ENCODE data around the gene ALG9.

ALG9 gene

DNA sequence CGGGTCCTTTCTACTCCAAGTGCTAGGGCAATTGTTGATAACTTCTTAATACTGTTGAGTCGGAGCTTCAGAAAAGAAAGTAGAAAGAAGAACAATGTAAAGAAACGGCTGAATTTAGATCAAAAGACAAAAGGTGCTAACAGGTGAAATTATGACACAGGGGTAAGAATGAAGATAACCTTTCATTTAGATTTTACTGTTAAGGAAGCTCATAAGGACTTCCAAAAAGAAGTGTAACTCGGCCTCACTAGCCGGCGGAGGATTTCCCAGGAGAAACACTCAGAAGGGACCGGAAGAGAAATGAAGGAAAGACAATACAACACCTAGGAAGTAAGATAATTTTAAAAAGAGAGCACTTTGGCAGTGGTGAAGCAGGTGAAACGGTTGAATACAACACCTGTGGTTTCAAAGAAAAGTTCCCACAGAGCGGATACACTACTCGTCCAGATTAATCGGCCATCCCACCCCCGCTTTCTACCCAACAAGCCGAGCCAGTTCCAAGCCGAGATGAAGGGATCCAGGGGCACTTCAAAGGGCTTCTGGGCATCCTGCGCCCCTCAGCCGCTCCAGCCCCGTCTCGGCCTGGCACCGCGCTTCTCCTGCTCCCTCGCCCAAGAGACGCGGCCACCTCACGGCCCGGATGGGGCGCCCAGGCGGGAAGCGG lies 105.9 kb downstream of the ALG9 start:
- DNase-seq (ENCODE audit: low read depth) = no peak

DNA sequence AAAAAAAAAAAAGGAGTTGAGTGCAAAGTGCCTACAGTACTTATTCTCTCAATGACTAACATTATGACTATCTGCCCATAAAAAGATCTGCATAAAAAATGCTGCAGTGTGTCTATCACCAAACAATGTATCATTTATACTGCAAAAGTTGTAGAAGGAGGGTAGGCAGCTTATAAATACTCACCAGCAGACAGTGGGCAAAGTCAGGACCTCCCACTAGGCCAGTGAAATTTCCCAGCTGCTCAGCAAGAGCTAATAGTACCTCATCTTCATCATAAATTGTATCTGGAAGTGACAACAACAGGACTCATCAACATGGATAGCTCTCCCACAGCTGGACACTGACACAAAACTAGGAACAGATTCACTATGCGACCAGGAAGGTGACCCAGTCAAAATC lies 106.8 kb downstream of the ALG9 start:
- no peak for DNase-seq (ENCODE audit: low read depth)

DNA sequence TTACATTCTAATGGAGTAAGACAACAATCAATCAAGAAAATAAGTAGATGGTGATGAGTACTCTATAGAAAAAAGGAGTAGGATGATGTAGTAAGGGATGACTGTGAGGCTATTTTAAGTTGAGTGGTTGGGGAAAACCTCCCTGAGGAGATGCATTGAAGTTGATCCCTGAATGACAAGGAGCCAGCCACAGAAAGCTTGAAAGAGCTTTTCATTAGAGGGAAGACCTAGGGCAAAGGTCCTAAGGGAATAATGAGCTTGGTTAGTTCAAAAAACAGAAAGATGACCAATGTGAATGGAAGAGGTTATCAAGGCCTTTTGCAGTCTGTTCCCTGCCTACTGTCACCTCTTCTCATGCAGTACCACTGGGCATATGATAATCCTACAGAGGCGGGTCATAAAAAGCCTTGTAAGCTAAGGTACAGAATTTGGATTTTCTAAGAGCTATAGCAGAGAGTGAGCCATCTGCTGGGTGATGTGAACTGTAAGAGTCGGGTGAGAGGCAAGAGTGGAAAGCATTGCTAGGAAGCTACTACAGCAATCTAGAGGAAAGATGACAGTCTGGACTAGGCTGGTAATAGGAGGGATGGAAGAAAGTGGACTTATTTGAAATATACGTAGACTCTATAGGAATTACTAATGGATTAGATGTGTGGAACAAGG lies 108.3 kb downstream of the ALG9 start:
- no peak for DNase-seq (ENCODE audit: low read depth)

DNA sequence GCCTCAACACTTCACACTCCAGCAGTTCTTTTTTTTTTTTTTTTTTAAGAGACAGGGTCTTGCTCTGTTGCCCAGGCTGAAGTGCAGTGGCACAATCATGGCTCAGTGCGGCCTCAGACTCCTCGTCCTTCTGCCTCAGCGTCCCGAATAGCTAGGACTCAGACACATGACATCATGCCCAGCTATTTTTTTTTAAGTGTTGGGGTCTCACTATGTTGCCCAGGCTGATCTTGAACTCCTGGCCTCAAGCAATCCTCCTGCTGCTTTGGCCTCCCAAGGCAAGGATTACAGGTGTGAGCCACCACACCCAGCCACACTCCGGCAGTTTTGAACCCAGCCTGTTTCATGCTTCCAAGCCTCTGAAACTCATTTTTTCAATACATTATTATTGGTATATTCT lies 108.9 kb downstream of the ALG9 start:
- no peak for DNase-seq (ENCODE audit: low read depth)

DNA sequence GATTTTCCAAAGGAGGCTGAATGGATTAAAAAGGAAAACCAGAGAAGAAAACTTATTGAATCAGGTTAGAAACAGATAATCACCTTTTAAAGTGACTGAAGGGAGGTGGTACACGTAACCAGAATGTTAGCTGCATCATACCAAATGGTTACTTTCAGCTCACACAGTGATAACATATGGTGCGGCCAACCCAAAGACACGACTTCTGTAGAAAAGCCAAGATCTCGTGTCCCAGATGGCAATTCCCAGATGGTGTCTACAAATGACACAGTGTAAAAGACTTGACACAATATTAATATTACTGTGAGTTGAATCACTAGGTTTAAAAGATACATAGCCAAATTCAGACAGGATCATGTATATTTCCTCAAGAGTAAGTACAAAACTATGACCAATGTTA lies 110.3 kb downstream of the ALG9 start:
- DNase-seq (ENCODE audit: low read depth) = no peak

DNA sequence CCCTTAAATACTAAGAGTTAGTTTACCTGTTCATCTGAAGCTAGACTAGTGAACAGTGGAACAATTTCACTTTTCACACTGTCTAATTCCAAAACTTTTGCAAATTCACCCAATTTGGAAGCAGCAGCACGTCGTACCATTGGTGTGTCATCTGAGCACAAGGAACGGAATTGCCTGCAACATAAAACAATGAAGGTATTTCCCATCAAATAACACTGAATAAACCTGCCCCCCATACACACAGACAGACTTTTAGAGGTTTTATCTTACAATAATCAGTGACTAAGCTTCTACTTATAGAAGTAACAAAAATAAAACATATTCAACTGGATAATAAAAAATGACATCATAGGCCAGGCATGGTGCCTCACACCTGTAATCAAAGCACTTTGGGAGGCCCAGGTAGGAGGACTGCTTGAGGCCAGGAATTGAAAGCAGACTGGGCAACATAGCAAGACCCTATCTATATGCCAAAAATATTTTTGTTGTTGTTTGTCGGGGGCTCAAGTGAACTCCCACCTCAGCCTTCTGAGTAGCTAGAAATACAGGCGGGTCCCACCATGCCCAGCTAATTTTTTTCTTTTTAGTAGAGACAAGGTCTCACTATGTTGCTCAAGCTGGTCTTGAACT lies 111.5 kb downstream of the ALG9 start:
- no peak for DNase-seq (ENCODE audit: low read depth)

DNA sequence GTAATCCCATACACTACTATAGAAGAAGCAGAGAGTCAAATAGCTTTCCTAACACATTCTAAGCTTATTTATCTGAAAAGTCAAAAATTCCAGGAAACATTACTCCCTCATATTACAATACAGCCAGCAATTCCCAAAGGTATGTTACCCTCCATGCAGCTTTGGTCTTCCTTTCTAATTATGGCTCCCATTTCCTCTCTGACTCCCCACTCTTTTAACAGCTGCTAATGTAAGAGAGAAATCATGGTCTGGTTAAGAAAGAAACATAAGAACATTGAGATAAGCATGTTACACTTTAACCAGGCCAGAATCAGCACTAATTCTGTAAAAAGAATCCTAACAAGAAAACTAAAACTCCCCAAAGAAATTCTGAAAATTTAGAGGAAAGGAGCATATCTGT lies 112.0 kb downstream of the ALG9 start:
- no peak for DNase-seq (ENCODE audit: low read depth)

DNA sequence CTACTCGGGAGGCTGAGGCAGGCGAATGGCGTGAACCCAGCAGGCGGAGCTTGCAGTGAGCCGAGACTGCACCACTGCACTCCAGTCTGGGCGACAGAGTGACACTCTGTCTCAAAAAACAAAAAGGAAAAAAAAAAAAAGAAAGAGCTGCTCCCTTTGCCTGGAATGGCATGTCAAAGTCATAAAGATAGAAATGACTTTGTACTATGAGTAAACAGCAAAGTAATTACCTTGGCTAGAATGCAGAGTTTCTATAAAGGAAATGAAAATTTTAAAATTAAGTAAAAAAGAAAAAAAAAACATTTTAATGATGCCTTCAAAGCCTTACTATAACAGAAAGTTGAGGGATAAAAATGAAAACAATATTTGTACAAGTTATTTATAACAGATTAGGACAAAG lies 115.3 kb downstream of the ALG9 start:
- no peak for DNase-seq (ENCODE audit: low read depth)

DNA sequence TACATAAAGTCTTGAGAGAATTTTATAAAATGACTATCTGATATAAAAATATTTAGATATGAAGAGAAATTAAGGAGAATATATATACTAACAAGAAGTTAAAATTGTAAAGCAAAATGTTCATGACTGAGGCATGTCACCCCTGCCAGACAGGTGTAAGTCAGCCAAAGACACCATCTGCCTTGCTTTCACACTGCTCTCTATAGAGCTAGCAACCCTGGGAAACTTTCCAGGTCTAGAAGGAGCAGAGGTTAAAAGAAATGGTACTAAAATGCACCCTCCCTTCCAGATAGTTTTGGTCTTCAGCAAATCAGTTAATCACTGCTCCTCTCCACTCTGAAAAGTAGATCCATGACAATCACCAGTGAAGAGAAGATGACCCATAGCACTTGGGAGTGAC lies 121.7 kb downstream of the ALG9 start:
- no peak for DNase-seq (ENCODE audit: low read depth)

DNA sequence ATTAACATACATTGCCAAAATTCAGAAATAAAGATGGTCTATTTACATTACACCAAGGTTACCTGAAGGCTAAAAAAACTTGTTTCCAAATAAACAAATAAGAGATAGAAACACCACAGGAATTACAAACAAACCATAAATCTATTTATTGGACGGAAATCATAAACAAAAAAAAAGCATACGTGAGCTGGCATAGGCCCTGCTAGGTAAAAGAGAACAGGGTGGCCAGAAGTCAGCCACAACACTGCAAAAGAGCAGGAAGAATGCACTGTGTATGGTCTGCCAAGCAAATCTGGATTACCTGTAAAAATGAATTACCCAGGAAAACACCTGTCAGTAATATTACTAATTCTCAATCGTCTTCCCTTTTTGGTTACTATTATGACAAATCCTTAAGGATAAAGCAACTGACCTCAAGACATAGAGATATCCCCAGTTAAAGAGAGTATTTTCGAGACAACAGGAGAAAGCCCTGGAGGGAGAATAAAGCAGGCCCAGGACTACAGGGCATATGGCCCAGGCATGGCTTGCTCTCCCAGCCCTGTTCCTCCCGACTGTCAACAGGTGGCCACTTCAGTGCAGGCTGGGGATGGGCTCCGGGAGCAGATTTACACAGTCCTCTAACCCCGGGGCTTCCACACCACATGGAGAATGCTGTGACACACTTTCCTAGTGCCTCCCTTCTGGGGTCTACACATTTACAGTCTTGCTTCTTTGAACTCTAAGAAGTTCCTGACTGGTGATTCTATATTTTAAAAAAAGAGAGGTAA lies 123.2 kb downstream of the ALG9 start:
- no peak for DNase-seq (ENCODE audit: low read depth)

DNA sequence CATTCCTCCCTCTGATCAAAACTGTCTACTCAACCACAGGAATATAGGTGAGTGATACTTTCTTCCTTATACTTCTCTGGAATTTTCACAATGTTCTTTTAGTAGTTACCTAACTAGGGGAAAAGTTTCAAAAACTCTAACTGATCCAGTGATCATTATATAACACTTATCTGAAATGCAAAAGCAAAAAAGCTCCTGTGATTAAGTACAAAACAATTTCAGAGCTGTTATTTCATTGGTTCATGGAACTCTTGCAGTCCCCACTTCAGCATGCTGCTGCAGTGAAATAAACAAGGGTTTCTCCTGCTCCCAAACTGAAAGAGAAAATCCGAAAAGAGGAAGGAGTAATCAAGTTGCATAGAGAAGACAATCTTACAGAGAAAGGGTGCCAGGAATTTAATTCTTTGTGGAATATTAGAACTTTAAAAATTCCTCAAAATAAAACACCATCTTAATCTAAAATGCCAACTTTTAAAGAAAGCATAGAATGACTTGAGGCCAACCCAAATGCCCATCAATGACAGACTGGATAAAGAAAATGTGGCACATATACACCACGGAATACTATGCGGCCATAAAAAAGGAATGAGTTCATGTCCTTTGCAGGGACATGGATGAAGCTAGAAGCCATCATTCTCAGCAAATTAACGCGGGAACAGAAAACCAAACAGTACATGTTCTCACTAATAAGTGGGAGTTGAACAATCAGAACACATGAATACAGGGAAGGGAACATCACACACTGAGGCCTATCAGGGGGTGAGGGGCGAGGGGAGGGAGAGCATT lies 125.5 kb downstream of the ALG9 start:
- no peak for DNase-seq (ENCODE audit: low read depth)

DNA sequence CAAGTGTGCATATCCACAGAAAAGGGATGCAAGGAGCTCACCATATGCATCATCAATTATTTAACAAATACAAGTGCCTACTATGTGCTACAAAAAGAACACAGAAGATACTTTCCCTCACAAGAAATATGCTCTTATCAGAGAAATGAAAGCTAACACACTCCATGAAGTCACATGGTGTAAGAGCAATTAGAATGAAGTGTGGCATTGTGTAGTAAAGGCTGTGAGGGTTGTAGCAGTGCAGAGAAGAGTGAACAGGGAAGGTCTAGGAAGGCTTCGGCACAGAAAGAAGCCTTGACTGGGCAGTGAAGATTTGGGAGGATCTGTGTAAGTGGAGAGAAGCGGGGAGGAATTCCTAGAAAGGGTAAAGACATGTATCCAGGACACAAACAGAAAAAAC lies 127.7 kb downstream of the ALG9 start:
- DNase-seq (ENCODE audit: low read depth) = no peak

DNA sequence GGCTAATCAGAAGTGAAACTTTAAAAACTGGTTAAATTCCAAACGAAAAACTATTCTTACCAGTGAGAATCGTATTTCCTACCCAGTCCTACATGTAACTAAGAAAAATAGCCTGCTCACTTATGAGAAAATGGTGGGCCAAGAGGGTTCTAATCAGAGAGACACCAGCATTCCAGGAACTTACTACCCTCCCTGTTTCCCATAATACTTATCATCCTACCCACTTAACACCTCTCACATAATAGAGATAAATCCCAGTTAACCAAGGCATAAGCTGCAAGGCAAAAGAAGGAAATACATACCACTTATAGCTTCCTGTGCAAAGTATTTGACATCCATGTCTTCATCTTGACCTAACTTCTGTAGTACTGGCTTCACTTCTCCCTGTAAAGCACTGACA lies 129.6 kb downstream of the ALG9 start:
- DNase-seq (ENCODE audit: low read depth) = no peak

DNA sequence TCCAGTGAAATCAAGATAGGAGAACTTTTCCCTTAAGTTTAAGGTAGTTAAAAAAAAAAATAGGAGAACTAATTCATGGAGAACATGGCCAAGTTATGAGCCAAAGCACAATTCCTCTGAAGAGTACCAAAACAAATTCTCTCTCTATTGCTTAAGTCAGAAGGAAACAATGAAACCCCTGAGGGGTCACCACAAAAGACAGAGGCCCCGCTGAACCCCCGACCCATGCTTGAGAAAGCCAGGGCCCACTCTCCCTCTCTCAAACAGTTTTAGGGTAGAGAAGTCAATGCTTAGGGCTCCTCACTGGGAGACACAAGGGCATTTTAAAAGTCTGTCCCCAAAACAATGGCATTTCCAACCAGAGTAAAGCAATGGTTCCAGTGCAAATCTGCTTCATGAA lies 132.1 kb downstream of the ALG9 start:
- DNase-seq (ENCODE audit: low read depth) = no peak

DNA sequence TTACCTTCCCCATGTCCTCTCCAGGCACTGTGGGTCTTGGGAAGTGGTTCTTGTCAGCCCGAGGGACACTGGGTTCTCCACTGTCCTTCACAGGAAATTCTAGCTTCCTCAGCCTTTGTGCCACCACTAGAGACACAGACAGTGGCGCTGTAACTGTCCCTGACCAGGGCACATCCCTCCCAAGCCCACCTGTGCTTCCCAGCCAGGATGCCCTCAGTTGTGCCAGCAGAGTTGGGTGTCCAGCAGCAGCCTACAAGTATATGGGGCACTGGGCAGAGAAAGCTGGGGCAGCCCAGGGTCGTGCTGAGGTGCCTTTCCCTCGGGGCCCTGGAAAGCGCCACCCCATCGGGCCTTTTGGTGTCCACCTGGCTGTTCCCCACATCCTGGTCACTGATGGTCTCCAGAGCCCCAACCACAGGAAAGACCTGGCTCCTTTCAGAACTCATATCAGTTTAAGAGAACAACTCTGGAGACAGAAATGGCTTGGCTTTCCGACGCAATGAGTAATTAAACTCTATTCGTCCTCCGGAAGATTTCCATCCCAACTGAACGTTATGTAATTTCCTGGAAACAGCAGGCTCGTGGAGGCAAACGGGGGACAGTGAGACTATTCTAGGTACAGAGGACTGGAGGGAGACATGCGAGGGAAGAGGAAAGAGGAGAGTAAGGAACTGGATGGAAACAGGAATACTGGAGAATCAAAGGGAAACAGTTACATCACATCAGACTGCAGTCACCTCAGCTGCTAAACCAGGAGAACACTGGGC lies 133.8 kb downstream of the ALG9 start:
- no peak for DNase-seq (ENCODE audit: low read depth)

DNA sequence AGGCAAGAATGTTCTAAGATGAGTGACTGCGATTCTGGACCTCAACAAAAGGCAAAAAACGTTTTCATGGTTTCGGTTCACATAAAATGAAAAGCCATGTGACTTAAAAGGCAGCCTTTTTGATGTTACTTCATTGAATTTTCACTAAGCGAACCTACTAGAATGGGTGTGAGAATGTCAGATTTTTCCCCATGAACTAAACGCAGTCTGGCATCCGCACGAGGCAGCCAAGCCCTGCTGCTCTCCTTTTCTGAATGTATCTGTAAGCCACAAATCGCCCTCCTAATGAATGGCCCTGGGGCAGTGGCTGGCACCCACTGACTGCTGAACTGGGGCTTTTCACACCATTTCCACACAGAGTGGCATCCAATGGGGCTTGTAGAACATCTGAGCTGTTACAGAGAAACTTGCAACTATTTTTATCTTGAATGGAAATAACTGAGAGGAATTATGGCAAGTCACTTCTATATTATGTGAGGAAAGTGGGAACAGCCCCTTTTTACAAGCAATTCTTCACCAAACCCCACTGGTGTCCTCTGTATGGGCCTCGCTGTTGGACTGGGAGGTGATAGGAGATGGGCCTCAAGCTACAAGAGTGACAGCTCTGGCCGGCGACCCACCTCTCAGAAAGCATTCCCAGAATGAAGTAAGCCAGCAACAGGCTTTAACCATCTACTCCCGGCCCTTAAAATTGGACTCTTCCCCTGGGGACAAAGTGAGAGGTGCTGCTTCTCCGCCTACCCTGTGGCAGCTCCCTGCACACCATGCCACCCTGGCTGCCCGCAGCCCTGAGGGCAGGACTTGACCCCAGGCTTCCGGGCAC lies 134.5 kb downstream of the ALG9 start:
- DNase-seq (ENCODE audit: low read depth) = no peak
